HG03457 (cell line): Measurements from ENCODE around the gene PTDSS2.
"Not testable (repeated sequence)": the region's sequence is repeated elsewhere in the genome, so short reads cannot be mapped to it uniquely, and the experiment has no call there.

Experiments used
- ATAC-seq: cut with Tn5 transposase; IDR thresholded peaks from one replicate; pipeline ENCODE4 v1.9.1; 2021; ENCODE audit warnings: moderate number of reproducible peaks; ENCODE audit not compliant: unreplicated experiment

PTDSS2 gene

GRCh38 chr11:413120-414081, 36.7 kb upstream of the PTDSS2 start:
- no peak for ATAC-seq

- no peak for ATAC-seq
Measured at GRCh38 chr11:414318-414857, 35.7 kb upstream of the PTDSS2 start.

GRCh38 chr11:415640-416041, 34.4 kb upstream of the PTDSS2 start:
- no peak for ATAC-seq

- ATAC-seq = no peak
Measured at GRCh38 chr11:416051-416756, 33.9 kb upstream of the PTDSS2 start.

- no peak for ATAC-seq
Measured at GRCh38 chr11:416757-417621, 33.1 kb upstream of the PTDSS2 start.

- ATAC-seq = no peak
Measured at GRCh38 chr11:417652-418342, 32.3 kb upstream of the PTDSS2 start.

- no peak for ATAC-seq
Measured at GRCh38 chr11:418343-419247, 31.5 kb upstream of the PTDSS2 start.

- no peak for ATAC-seq
Measured at GRCh38 chr11:419248-420005, 30.7 kb upstream of the PTDSS2 start.

- ATAC-seq = no peak
Measured at GRCh38 chr11:420054-420910, 29.8 kb upstream of the PTDSS2 start.

- ATAC-seq = no peak
Measured at GRCh38 chr11:420911-421321, 29.2 kb upstream of the PTDSS2 start.

- ATAC-seq = no peak
Measured at GRCh38 chr11:422249-422656, 27.8 kb upstream of the PTDSS2 start.

- no peak for ATAC-seq
Measured at GRCh38 chr11:424232-424631, 25.8 kb upstream of the PTDSS2 start.

- not testable (repeated sequence) for ATAC-seq
Measured at GRCh38 chr11:424766-425165, 25.3 kb upstream of the PTDSS2 start.

- no peak for ATAC-seq
Measured at GRCh38 chr11:425301-425700, 24.8 kb upstream of the PTDSS2 start.

- ATAC-seq = no peak
Measured at GRCh38 chr11:426851-427250, 23.2 kb upstream of the PTDSS2 start.

GRCh38 chr11:428295-428694, 21.8 kb upstream of the PTDSS2 start:
- ATAC-seq = no peak

- ATAC-seq = no peak
Measured at GRCh38 chr11:429391-429790, 20.7 kb upstream of the PTDSS2 start.
